IMR-90 (cell line): ENCODE measurements around the gene LETM1. TPM values are rescaled to one million over a fixed set of nuclear protein-coding genes. Genes with fewer than 3 reads are reported as not detected.

Experiments used
- ATAC-seq: fragments of 200-7000 bp; cut with Tn5 transposase; 2 replicates; pipeline ENCODE4 v1.9.1; 2020; ENCODE audit warnings: low read depth, mild to moderate bottlenecking, moderate library complexity
- BruUV-seq: library from RNA; stranded (reverse); fragments of 400-500 nt; replicated peaks from 2 replicates; lab custom pipeline; 2021; lab: Mats Ljungman, UMichigan
- CTCF ChIA-PET: fragments of 300-600 bp; formaldehyde crosslinking; extraction: SDS; loops from one replicate; lab custom pipeline; 2021; ENCODE audit warnings: antibody characterized with exemption; lab: Yijun Ruan, JAX
- POLR2A ChIA-PET: fragments of 300-600 bp; sonication (Branson Sonifier 250); formaldehyde crosslinking; loops from one replicate; lab custom pipeline; 2022; ENCODE audit warnings: antibody characterized with exemption; ENCODE audit not compliant: unreplicated experiment; lab: Charles Lee
- DNase-seq: peaks from one replicate; pipeline ENCODE4 v3.0.0; 2013
- H2AFZ ChIP-seq: replicated peaks from 2 replicates; pipeline ENCODE3; 2013; ENCODE audit warnings: low read length, mild to moderate bottlenecking; ENCODE audit not compliant: poor library complexity
- H2AK5ac ChIP-seq: 2 replicates; pipeline ENCODE4 v1.6.1; 2013; ENCODE audit warnings: low read depth, low read length, inconsistent platforms
- H2AK9ac ChIP-seq: replicated peaks from 2 replicates; pipeline ENCODE3; 2013; ENCODE audit warnings: mild to moderate bottlenecking, low read depth, low read length, moderate library complexity; ENCODE audit not compliant: poor library complexity
- H2BK120ac ChIP-seq: 2 replicates; pipeline ENCODE4 v1.6.1; 2013; ENCODE audit warnings: low read depth, low read length, inconsistent platforms
- H2BK15ac ChIP-seq: 3 replicates; pipeline ENCODE4 v1.6.1; 2013; ENCODE audit warnings: low read depth, low read length, inconsistent platforms
- H2BK20ac ChIP-seq: 2 replicates; pipeline ENCODE4 v1.6.1; 2013; ENCODE audit warnings: low read depth, mild to moderate bottlenecking, inconsistent platforms, low read length, moderate library complexity
- H2BK5ac ChIP-seq: 2 replicates; pipeline ENCODE4 v1.6.1; 2013; ENCODE audit warnings: mild to moderate bottlenecking, low read depth, low read length, inconsistent platforms; ENCODE audit not compliant: poor library complexity, severe bottlenecking
- H3K14ac ChIP-seq: replicated peaks from 2 replicates; pipeline ENCODE4 v1.6.1; 2013; ENCODE audit warnings: low read depth, low read length, inconsistent platforms
- H3K18ac ChIP-seq: 2 replicates; pipeline ENCODE4 v1.6.1; 2013; ENCODE audit warnings: low read depth, low read length, control low read depth
- H3K23ac ChIP-seq: 2 replicates; pipeline ENCODE4 v1.6.1; 2013; ENCODE audit warnings: low read depth, low read length, inconsistent platforms
- H3K27ac ChIP-seq: 2 replicates; pipeline ENCODE4 v1.5.1; 2013; ENCODE audit warnings: mild to moderate bottlenecking, control low read depth, low read length; ENCODE audit not compliant: insufficient read depth
- H3K27me3 ChIP-seq: 2 replicates; pipeline ENCODE4 v1.6.1; 2013; ENCODE audit warnings: low read length; ENCODE audit not compliant: control insufficient read depth, insufficient read depth
- H3K36me3 ChIP-seq: 2 replicates; pipeline ENCODE4 v1.6.1; 2013; ENCODE audit warnings: low read length, mixed read lengths; ENCODE audit not compliant: control insufficient read depth, insufficient read depth
- H3K4ac ChIP-seq: 2 replicates; pipeline ENCODE4 v1.6.1; 2013; ENCODE audit warnings: low read depth, low read length, inconsistent platforms
- H3K4me1 ChIP-seq: 2 replicates; pipeline ENCODE4 v1.6.1; 2013; ENCODE audit warnings: low read length, mixed read lengths; ENCODE audit not compliant: control insufficient read depth, insufficient read depth
- H3K4me2 ChIP-seq: 2 replicates; pipeline ENCODE4 v1.6.1; 2013; ENCODE audit warnings: low read depth, mild to moderate bottlenecking, control low read depth, low read length, moderate library complexity
- H3K4me3 ChIP-seq: 2 replicates; pipeline ENCODE4 v1.5.1; 2013; ENCODE audit warnings: low read depth, mild to moderate bottlenecking, control low read depth, low read length, moderate library complexity; ENCODE audit not compliant: insufficient read depth
- H3K56ac ChIP-seq: 2 replicates; pipeline ENCODE4 v1.6.1; 2013; ENCODE audit warnings: low read length, inconsistent platforms; ENCODE audit not compliant: insufficient read depth; ENCODE audit errors: extremely low read depth
- H3K79me1 ChIP-seq, 2 experiments: 2 replicates each; pipeline ENCODE4 v1.6.1; 2013; ENCODE audit warnings: low read length in 2 of 2, inconsistent platforms in 1 of 2, low read depth in 1 of 2
- H3K9ac ChIP-seq: 2 replicates; pipeline ENCODE4 v1.6.1; 2013; ENCODE audit warnings: low read depth, low read length, control low read depth
- H3K9me1 ChIP-seq: 2 replicates; pipeline ENCODE4 v1.6.1; 2013; ENCODE audit warnings: low read length, inconsistent platforms; ENCODE audit not compliant: insufficient read depth
- H3K9me3 ChIP-seq: 2 replicates; pipeline ENCODE4 v1.6.1; 2013; ENCODE audit warnings: low read length; ENCODE audit not compliant: control insufficient read depth, insufficient read depth
- H4K20me1 ChIP-seq: 2 replicates; pipeline ENCODE4 v1.6.1; 2013; ENCODE audit warnings: low read length, inconsistent platforms; ENCODE audit not compliant: insufficient read depth
- H4K5ac ChIP-seq: 2 replicates; pipeline ENCODE4 v1.6.1; 2013; ENCODE audit warnings: mild to moderate bottlenecking, low read depth, low read length, control low read depth
- H4K8ac ChIP-seq, 2 experiments: 2 replicates each; pipeline ENCODE4 v1.6.1; 2013; ENCODE audit warnings: low read depth in 2 of 2, low read length in 2 of 2, control low read depth in 1 of 2, inconsistent platforms in 1 of 2
- H4K91ac ChIP-seq: 2 replicates; pipeline ENCODE4 v1.6.1; 2013; ENCODE audit warnings: low read depth, low read length, inconsistent platforms; ENCODE audit not compliant: insufficient read depth
- BHLHE40 ChIP-seq: fragments of 150-350 bp; IDR thresholded peaks from 2 replicates; pipeline ENCODE4 v1.6.1; 2016; ENCODE audit warnings: mild to moderate bottlenecking, low read depth, low read length
- CEBPB ChIP-seq: IDR thresholded peaks from 2 replicates; pipeline ENCODE4 v1.6.1; 2012; ENCODE audit warnings: low read depth, low read length, improper control_type of control experiment
- CHD1 ChIP-seq: IDR thresholded peaks from 2 replicates; pipeline ENCODE4 v1.6.1; 2012; ENCODE audit warnings: low read depth, low read length, improper control_type of control experiment
- FOS ChIP-seq: fragments of 150-350 bp; IDR thresholded peaks from 2 replicates; pipeline ENCODE4 v1.6.1; 2016; ENCODE audit warnings: low read depth, low read length
- MAFK ChIP-seq: IDR thresholded peaks from 2 replicates; pipeline ENCODE4 v1.6.1; 2012; ENCODE audit warnings: low read depth, low read length, improper control_type of control experiment
- MAZ ChIP-seq: IDR thresholded peaks from 2 replicates; pipeline ENCODE4 v1.6.1; 2012; ENCODE audit warnings: low read depth, mild to moderate bottlenecking, low read length, improper control_type of control experiment, moderate library complexity, borderline replicate concordance
- MXI1 ChIP-seq: IDR thresholded peaks from 2 replicates; pipeline ENCODE4 v1.6.1; 2012; ENCODE audit warnings: low read depth, mild to moderate bottlenecking, low read length, moderate library complexity, borderline replicate concordance
- NFE2L2 ChIP-seq: fragments of 150-350 bp; IDR thresholded peaks from 2 replicates; pipeline ENCODE4 v1.6.1; 2016; ENCODE audit warnings: low read depth, mild to moderate bottlenecking, low read length
- POLR2A ChIP-seq: IDR thresholded peaks from 2 replicates; pipeline ENCODE4 v1.6.1; 2012; ENCODE audit warnings: mild to moderate bottlenecking, low read depth, low read length
- RAD21 ChIP-seq: IDR thresholded peaks from 2 replicates; pipeline ENCODE4 v1.6.1; 2012; ENCODE audit warnings: low read length, improper control_type of control experiment
- RFX5 ChIP-seq: IDR thresholded peaks from 2 replicates; pipeline ENCODE4 v1.8.0; 2012; ENCODE audit warnings: low read depth, mild to moderate bottlenecking, low read length, moderate library complexity
- SMC3 ChIP-seq: fragments of 150-350 bp; IDR thresholded peaks from 2 replicates; pipeline ENCODE4 v1.6.1; 2016; ENCODE audit warnings: low read depth, mild to moderate bottlenecking, antibody characterized with exemption, low read length, moderate library complexity
- whole genome bisulfite sequencing, 2 experiments: methylation state at CpG; one replicate each; pipeline versions ENCODE4 v1.1.5 to v1.1.7; 2013; ENCODE audit warnings: missing lambda C conversion rate in 2 of 2; ENCODE audit not compliant: insufficient read length in 1 of 2; ENCODE audit errors: extremely low coverage in 2 of 2; 5-methylcytosine and 5-hydroxymethylcytosine counted together
- dilution Hi-C: fragments of 300-500 bp; cut with HindIII; formaldehyde crosslinking; loops from one replicate; pipeline ENCODE4 v1.14.3; 2018; ENCODE audit warnings: low sequenced_read_pairs; ENCODE audit not compliant: unreplicated experiment
- in situ Hi-C: fragments of 300-500 bp; cut with MboI; formaldehyde crosslinking; loops from 3 replicates; pipeline ENCODE4 v1.14.3; 2019; ENCODE audit warnings: low sequenced_read_pairs, inconsistent platforms, mixed read lengths
- intact Hi-C: fragments of 100-400 bp; cut with micrococcal nuclease; formaldehyde crosslinking; loops from 2 replicates; pipeline ENCODE4 v1.10.0; 2022
- polyA plus RNA-seq, 3 experiments: library from polyadenylated mRNA; depleted of rRNA; stranded (reverse); fragments of >200 nt; gene quantifications; 2 replicates each; pipeline ENCODE4 v1.2.3, GENCODE V29; 2012; ENCODE audit warnings: low replicate concordance in 1 of 3
- total RNA-seq: library from RNA; depleted of rRNA; stranded (reverse); fragments of >200 nt; gene quantifications from 2 replicates; pipeline ENCODE4 v1.2.3, GENCODE V29; 2012
- TF ChIP-seq, protein P1 (sequence below): fragments of 150-350 bp; IDR thresholded peaks from 2 replicates; pipeline ENCODE4 v1.6.1; 2016; ENCODE audit warnings: low read depth, mild to moderate bottlenecking, low read length, moderate library complexity, borderline replicate concordance

Gene LETM1
- total and polyA plus RNA-seq, 2 of the 4 experiments (the other 2 are of a cell fraction) = 25.0 to 49.3 TPM

DNA sequence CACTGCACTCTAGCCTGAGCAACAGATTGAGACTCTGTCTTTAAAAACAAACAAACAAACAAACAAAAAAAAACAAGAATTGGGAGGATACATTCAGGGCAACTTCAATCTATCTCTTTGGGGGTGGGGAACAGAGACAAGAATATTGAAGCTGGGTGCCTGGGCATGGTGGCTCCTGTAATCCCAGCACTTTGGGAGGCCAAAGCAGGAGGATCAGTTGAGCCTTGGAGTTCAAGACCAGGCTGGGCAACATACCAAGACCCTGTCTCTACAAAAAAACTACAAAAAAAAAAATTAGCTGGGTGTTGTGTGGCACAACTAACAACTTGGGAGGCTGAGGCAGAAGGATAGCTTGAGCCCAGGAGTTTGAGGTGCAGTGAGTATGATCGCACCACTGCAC, 1.2 kb downstream of the LETM1 start:
- H3K4me1 ChIP-seq = peaks cover 22% of the 10 kb centered on the region
- H2BK20ac ChIP-seq = no peak overlapping the region
- intact Hi-C loops = loop anchor here (5.0 kb wide), 1 partner anchor 43 kb away; no protein-coding TSS in a partner anchor
- H4K5ac ChIP-seq = no peak overlapping the region
- H4K8ac ChIP-seq = peak overlapping the region; percentile 41 to 87; a peak in 2 of 4 replicates
- peak overlapping the region; percentile 37; the same call in 1 of the 2 replicates for H2AK5ac ChIP-seq
- peak overlapping the region; percentile 54; the same call in 1 of the 2 replicates for H3K23ac ChIP-seq
- ATAC-seq (no peak), DNase-seq (no peak)
- H2BK120ac ChIP-seq = no peak overlapping the region
- H4K20me1 ChIP-seq = peaks cover 39% of the 10 kb centered on the region
- H2AK9ac ChIP-seq = peak overlapping the region; percentile 98
- H3K27me3 ChIP-seq = no peaks in the 10 kb centered on the region
- H3K9ac ChIP-seq = peak overlapping the region; percentile 91
- no peak overlapping the region for H2AFZ ChIP-seq
- dilution Hi-C loops = no loop called here
- no peak overlapping the region for H4K91ac ChIP-seq
- no peak overlapping the region for H3K18ac ChIP-seq
- ChIA-PET POLR2A (no interaction called here), CTCF (interaction anchor here (0.6 kb wide), 1 partner anchor 87 kb away, joined by 3 read pairs; no protein-coding TSS in a partner anchor)
- peak overlapping the region; percentile 99 for H3K4me2 ChIP-seq
- no TSS peak for BruUV-seq
- H3K9me1 ChIP-seq = peaks cover 35% of the 10 kb centered on the region
- no peak for TF ChIP-seq POLR2A
- TF ChIP-seq MAZ = no peak
- TF ChIP-seq FOS = no peak
- no peak for TF ChIP-seq BHLHE40
- TF ChIP-seq CEBPB = no peak
- TF ChIP-seq MAFK = no peak
- no peak for TF ChIP-seq CHD1
- no peak for TF ChIP-seq SMC3
- no peak for TF ChIP-seq RFX5
- TF ChIP-seq, protein P1, sequence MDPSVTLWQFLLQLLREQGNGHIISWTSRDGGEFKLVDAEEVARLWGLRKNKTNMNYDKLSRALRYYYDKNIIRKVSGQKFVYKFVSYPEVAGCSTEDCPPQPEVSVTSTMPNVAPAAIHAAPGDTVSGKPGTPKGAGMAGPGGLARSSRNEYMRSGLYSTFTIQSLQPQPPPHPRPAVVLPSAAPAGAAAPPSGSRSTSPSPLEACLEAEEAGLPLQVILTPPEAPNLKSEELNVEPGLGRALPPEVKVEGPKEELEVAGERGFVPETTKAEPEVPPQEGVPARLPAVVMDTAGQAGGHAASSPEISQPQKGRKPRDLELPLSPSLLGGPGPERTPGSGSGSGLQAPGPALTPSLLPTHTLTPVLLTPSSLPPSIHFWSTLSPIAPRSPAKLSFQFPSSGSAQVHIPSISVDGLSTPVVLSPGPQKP = no peak
- TF ChIP-seq RAD21 = no peak
- TF ChIP-seq MXI1 = no peak
- TF ChIP-seq NFE2L2 = no peak
- no peak overlapping the region for H2BK15ac ChIP-seq
- H3K9me3 ChIP-seq = no peaks in the 10 kb centered on the region
- peak overlapping the region; percentile 59 for H3K14ac ChIP-seq
- no peak overlapping the region; the same call in 1 of the 2 replicates for H3K27ac ChIP-seq
- H3K36me3 ChIP-seq = no peaks in the 10 kb centered on the region; the same call in none of the 2 replicates
- H3K56ac ChIP-seq = no peak overlapping the region; the same call in 1 of the 2 replicates
- WGBS, 2 experiments = no CpG with 5 or more reads among the region's 1 CpG
- in situ Hi-C loops = no loop called here
- H3K79me1 ChIP-seq = peaks cover 30 to 72% of the 10 kb centered on the region in 2 experiments
- peak overlapping the region; percentile 94 for H3K4me3 ChIP-seq
- H3K4ac ChIP-seq = peak overlapping the region; percentile 44
- H2BK5ac ChIP-seq = no peak overlapping the region
